Suprapubic skin (tissue), 4 donors: ENCODE results near the gene TTPAL. TPM values are rescaled to one million over a fixed set of nuclear protein-coding genes. Genes with fewer than 3 reads are reported as not detected.

Source experiments
- DNase-seq, 2 donors: peaks; one replicate each; pipeline ENCODE4 v3.0.0-alpha.2; 2019; ENCODE audit warnings: low spot score in 2 of 2
- H3K27ac ChIP-seq: fragments of 200-600 bp; sonication (generic); one replicate; pipeline ENCODE4 v1.5.1; 2019
- H3K27me3 ChIP-seq: fragments of 200-600 bp; sonication (generic); one replicate; pipeline ENCODE4 v1.5.1; 2019
- H3K36me3 ChIP-seq: fragments of 200-600 bp; sonication (generic); one replicate; pipeline ENCODE4 v1.5.1; 2019
- H3K4me1 ChIP-seq: fragments of 200-600 bp; sonication (generic); one replicate; pipeline ENCODE4 v1.5.1; 2019
- H3K4me3 ChIP-seq: fragments of 200-600 bp; sonication (generic); one replicate; pipeline ENCODE4 v1.5.1; 2019; ENCODE audit warnings: mild to moderate bottlenecking
- H3K9me3 ChIP-seq: fragments of 200-600 bp; sonication (generic); one replicate; pipeline ENCODE4 v1.5.1; 2019
- CTCF ChIP-seq, 2 donors: fragments of 200-600 bp in 1 of 2; fragments of 450-650 bp in 1 of 2; sonication (generic) in 1 of 2; IDR thresholded peaks; one replicate each; pipeline ENCODE4 v1.5.1; 2016 to 2019; ENCODE audit warnings: antibody characterized with exemption in 2 of 2, mild to moderate bottlenecking in 1 of 2, moderate library complexity in 1 of 2
- EP300 ChIP-seq: sonication (generic); formaldehyde crosslinking; IDR thresholded peaks from one replicate; pipeline ENCODE4 v1.6.1; 2017; ENCODE audit warnings: antibody characterized with exemption
- POLR2A ChIP-seq, 2 donors: fragments of 450-650 bp; IDR thresholded peaks; one replicate each; pipeline ENCODE4 v1.6.1; 2017; ENCODE audit warnings: antibody characterized with exemption in 2 of 2, mild to moderate bottlenecking in 2 of 2, moderate library complexity in 2 of 2
- POLR2AphosphoS5 ChIP-seq, 3 donors: sonication (generic); formaldehyde crosslinking; IDR thresholded peaks; one replicate each; pipeline ENCODE4 v1.6.1; 2017; ENCODE audit warnings: antibody characterized with exemption in 3 of 3
- WGBS: methylation state at CpG from one replicate; pipeline ENCODE4 v1.1.5; 2018; 5-methylcytosine and 5-hydroxymethylcytosine counted together
- total RNA-seq, 4 donors: library from RNA; depleted of rRNA; stranded (reverse); fragments of >200 nt; gene quantifications; one replicate each; pipeline ENCODE4 v1.1.0, GENCODE V29; 2016

TTPAL gene
- total RNA-seq, 4 donors from 2014 or later: 13.6 to 38.5 (median 29.4) TPM

GRCh38 chr20:44479643-44480042 lies 4.0 kb downstream of the TTPAL start:
- Histone ChIP-seq H3K9me3 (no peaks in the 10 kb centered on the region), H3K27me3 (no peaks in the 10 kb centered on the region), H3K27ac (no peak overlapping the region), H3K4me3 (no peak overlapping the region), H3K4me1 (peaks cover 27% of the 10 kb centered on the region), H3K36me3 (peaks cover 44% of the 10 kb centered on the region)
- WGBS: 85% methylated on average over 5 of the region's 5 CpGs
- DNase-seq: no peak
- TF ChIP-seq EP300 (no peak), POLR2AphosphoS5 (IDR thresholded peaks at IDR 0.05) (no peak), POLR2A (IDR thresholded peaks at IDR 0.05) (no peak), CTCF (IDR thresholded peaks at IDR 0.05) (no peak)

DNA sequence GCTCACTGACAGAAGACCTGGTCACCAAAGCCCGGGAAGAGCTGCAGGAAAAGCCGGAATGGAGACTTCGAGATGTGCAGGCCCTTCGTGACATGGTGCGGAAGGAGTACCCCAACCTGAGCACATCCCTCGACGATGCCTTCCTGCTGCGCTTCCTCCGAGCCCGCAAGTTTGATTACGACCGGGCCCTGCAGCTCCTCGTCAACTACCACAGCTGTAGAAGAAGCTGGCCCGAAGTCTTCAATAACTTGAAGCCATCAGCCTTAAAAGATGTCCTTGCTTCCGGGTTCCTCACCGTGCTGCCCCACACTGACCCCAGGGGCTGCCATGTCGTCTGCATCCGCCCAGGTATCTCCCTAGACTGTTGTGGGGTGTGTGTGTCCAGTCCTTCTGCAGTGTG lies 4.4 kb downstream of the TTPAL start:
- Histone ChIP-seq H3K27me3 (no peaks in the 10 kb centered on the region), H3K4me1 (peaks cover 24% of the 10 kb centered on the region), H3K36me3 (peaks cover 49% of the 10 kb centered on the region), H3K27ac (no peak overlapping the region), H3K9me3 (no peaks in the 10 kb centered on the region), H3K4me3 (no peak overlapping the region)
- DNase-seq: no peak
- WGBS: 96% methylated on average over 17 of the region's 18 CpGs
- TF ChIP-seq EP300 (no peak), POLR2A (IDR thresholded peaks at IDR 0.05) (no peak), POLR2AphosphoS5 (IDR thresholded peaks at IDR 0.05) (no peak), CTCF (IDR thresholded peaks at IDR 0.05) (no peak)

- peak in 1 of 2 donors; percentile 6 for DNase-seq
- Histone ChIP-seq H3K27ac (no peak overlapping the region), H3K27me3 (no peaks in the 10 kb centered on the region), H3K4me3 (no peak overlapping the region), H3K36me3 (peaks cover 51% of the 10 kb centered on the region), H3K4me1 (peaks cover 14% of the 10 kb centered on the region), H3K9me3 (no peaks in the 10 kb centered on the region)
- WGBS: 72% methylated on average over 6 of the region's 6 CpGs
- TF ChIP-seq EP300: no peak
- TF ChIP-seq POLR2A (IDR thresholded peaks at IDR 0.05): no peak
- TF ChIP-seq CTCF (IDR thresholded peaks at IDR 0.05): no peak
- no peak for TF ChIP-seq POLR2AphosphoS5 (IDR thresholded peaks at IDR 0.05)
Observed at GRCh38 chr20:44481719-44482416, 6.2 kb downstream of the TTPAL start.

DNA sequence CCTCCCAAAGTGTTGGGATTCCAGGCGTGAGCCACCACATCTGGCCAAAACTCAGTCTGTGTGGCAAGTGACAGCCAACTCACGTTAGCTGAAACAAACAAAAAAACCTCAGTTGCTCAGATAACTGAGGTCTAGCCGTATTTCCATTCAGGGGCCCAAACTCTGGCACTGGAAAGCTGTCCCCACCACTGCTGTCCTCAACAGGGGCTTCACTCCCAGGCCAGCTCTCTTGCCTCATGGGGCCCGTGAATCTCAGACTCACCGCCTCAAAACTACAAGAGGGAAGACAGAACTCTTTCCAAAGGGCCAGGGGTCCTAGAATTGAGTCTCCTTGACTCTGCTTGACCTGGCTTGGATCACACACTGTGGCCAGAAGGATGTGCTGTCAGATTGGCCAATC lies 7.4 kb downstream of the TTPAL start:
- Histone ChIP-seq H3K4me3 (no peak overlapping the region), H3K4me1 (peaks cover 8% of the 10 kb centered on the region), H3K36me3 (peaks cover 59% of the 10 kb centered on the region), H3K27ac (no peak overlapping the region), H3K27me3 (no peaks in the 10 kb centered on the region), H3K9me3 (no peaks in the 10 kb centered on the region)
- 88% methylated on average over 4 of the region's 5 CpGs for WGBS
- TF ChIP-seq EP300: no peak
- no peak for TF ChIP-seq POLR2AphosphoS5 (IDR thresholded peaks at IDR 0.05)
- no peak for TF ChIP-seq CTCF (IDR thresholded peaks at IDR 0.05)
- no peak for TF ChIP-seq POLR2A (IDR thresholded peaks at IDR 0.05)
- peak in 1 of 2 donors; percentile 57 for DNase-seq

GRCh38 chr20:44485078-44485829 lies 9.6 kb downstream of the TTPAL start:
- H3K4me3 ChIP-seq: no peak overlapping the region
- H3K27ac ChIP-seq: peak overlapping the region; percentile 76
- peak in 1 of 2 donors; percentile 20 for DNase-seq
- WGBS: 80% methylated on average over 7 of the region's 7 CpGs
- H3K27me3 ChIP-seq: no peaks in the 10 kb centered on the region
- peaks cover 5% of the 10 kb centered on the region for H3K4me1 ChIP-seq
- H3K9me3 ChIP-seq: no peaks in the 10 kb centered on the region
- H3K36me3 ChIP-seq: peaks cover 76% of the 10 kb centered on the region
- no peak for TF ChIP-seq POLR2AphosphoS5 (IDR thresholded peaks at IDR 0.05)
- no peak for TF ChIP-seq CTCF (IDR thresholded peaks at IDR 0.05)
- TF ChIP-seq POLR2A (IDR thresholded peaks at IDR 0.05): no peak
- TF ChIP-seq EP300: no peak
